DMS79 (cell line): ENCODE results near the gene RTN4R.

Source experiments
- DNase-seq: peaks from one replicate; lab custom pipeline; 2025; lab: John Stamatoyannopoulos, UW

The RTN4R gene

DNA sequence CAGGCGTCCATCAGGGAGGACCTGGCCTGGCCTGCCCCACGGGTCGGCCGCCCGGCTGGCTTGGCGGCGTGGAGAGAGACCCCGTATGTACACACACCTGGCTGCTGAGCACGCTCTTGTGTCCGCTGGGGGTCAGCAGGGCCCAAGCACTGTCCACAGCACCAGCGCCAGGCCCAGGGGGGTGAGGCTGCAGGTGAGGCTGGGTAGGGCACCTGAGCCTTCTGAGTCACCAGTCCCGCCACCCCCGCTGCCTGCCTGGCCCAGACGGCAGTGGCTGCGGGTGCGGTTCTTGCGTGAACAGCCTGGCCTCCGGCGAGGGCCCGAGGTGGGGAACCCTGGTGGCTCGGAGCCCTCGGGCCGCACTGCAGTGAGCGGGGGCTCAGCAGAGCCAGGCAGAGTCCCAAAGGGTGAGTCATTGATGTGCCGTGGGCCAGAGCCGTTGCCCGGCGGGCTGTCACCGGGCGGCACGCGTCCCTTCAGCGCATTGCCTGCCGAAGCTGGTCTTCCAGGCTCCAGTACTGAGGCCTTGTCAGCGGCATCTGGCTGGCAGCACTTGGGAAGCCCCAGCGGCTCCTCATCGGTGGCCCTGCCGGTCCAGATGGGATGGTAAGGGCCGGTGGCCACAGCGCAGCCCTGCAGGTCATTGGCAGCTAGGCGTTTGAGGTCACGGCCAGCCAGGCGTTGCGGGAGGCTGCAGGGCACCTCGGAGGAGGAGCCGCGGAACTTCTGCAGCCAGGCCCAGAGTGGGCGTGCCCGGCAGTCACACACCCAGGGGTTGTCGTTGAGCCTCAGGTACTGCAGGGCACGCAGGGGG lies 26.3 kb downstream of the RTN4R start:
- DNase-seq: no peak

- DNase-seq: no peak
Observed at GRCh38 chr22:20240900-20241299, 27.2 kb downstream of the RTN4R start.

- DNase-seq: no peak
Observed at GRCh38 chr22:20240447-20240764, 27.7 kb downstream of the RTN4R start.

GRCh38 chr22:20239676-20240446 lies 28.3 kb downstream of the RTN4R start:
- no peak for DNase-seq

- DNase-seq: no peak
Observed at GRCh38 chr22:20238901-20239675, 29.0 kb downstream of the RTN4R start.

GRCh38 chr22:20238536-20238900 lies 29.6 kb downstream of the RTN4R start:
- no peak for DNase-seq

DNA sequence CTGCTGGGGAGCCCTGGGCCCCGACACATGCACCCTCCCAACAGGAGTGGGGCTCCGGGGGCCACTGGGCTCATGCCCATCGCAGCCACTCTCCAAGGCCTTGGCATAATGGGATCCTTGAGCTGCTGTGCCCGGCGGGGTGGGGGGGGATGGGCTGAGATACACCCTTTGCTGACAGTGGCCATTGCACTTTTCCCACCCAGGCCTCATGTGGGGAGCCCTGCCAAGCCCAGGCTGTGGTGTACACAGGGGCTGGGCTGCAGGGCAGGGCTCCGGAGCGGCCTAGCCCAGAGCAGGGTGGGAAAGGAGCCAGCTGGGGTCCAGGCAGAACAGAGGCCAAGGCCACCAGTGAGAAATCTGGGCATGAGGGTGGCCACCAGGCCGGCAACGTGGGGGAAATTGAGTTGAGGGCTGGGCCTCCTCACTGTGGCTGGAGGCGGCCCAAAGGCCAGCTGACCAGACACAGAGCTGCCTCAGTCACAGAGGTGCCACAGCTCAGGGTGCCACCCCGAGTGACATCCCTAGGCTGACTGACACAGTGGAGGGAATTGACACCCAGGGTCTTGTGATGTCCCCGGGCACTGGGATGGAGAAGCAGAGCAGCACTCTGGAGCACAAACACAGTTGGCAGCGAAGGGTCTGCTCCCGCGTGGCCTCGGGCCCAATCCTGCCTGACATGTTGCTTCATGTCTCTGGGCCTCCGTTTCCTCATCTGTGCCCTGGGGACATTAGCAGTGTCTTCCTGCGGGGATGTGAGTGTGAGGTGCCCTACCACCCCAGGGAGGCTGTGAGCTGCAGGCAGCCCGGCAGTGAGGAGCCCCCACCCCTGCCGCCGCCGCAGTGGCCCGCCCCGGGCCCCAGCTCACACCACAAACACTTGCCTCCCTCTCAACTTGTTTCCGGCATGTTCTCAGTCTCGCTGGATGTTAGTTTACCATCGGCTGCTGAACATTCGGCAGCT lies 30.4 kb downstream of the RTN4R start:
- DNase-seq: no peak

DNA sequence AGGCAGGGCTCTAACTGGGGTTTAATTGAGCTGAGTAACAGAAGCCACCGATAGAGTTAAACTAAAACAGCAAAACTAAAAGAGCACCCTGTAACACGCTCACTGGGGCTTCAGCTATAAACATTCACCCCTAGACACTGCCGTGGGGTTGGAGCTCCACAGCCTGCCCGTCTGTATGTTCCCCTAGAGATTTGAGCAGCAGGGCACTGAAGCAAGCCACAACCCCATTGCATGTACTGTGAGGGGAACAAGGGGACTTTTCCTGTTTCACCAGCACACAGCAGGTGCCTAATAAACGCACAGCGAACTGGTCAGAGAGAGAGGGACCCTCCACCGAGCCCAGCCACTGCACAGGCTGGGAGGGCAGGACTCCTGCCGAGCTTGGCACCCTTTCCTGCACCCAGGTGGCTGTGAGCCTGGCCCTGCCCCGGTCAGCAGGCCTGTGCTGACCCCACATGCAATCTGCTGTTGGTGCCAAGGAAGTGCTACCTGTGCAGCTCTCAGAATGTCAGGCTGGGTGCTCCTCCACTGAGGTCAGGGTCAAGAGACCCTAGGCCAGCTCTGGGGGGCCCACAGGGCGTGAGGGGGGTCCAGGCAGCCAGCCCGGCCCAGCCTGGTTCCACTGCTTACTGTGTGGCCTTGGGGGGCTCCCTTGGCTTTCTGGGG lies 31.9 kb downstream of the RTN4R start:
- no peak for DNase-seq

- no peak for DNase-seq
Observed at GRCh38 chr22:20235389-20235991, 32.6 kb downstream of the RTN4R start.

DNA sequence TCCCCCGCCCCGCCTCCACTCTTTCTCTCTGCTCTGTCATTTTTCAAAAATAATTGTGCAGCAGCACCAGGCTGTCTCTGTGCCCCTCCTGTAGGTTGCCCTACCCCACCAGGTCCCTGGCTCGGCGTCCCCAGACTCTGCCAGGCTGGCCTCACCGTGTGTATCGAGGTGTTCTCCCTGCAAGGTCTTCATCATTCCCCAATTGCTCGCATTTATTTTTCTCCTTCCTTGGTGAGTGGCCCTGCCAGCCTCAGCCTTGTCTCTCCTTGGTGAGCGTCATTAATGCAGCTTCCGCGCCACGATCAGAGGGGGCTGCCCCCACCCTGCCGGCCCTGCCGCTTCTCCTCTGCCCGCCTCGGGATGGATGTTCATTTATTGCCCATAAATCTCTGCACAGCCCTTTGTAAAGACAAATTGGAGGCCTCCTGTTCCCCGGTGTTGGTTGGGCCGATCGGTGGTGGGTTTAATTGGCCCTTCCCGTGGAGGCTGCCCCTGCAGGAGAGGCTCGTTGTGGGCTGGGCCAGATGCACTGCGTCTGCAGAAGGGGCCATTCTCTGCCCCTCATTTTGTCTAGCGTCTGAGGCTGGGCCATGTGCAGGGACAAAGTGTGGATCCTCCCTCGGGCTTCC lies 33.2 kb downstream of the RTN4R start:
- no peak for DNase-seq

DNA sequence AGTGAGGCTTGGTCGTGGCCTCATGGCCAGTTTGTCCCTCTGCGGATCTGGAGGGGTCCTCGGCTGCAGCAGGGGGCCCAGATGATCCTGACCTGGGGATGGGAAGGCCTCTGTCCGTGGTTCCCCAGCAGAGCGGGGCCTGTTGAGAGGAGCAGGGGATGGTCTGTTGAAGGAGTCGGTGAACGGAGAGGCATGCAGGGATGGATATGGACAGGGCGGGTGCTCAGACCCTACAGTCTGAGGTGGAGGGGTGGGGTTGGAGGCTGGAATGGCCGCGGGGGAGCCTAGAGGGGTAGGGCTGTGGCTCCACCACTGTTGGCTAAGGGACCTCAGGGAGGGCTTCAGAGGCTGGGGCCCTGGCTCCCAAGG lies 33.8 kb downstream of the RTN4R start:
- DNase-seq: no peak

GRCh38 chr22:20233351-20234313 lies 34.5 kb downstream of the RTN4R start:
- DNase-seq: no peak

GRCh38 chr22:20232781-20233180 lies 35.3 kb downstream of the RTN4R start:
- DNase-seq: no peak

DNA sequence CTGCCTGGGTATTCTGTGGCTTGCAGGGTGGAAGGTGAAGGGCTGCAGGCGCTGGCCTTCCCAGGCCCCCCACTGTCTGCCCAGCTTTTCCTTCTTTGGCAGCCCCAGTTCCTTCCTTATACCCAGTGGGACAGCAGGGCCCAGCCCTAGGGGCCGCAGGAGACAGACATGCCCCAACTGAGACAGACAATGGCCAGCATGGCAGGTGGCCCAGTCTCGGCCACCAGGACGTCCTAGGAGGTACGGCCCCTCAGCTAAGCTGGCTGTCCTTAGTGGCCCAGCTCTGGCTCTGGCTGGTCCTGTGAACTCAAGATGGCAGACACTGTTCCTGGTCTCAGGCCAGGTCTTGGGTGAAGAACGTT lies 35.9 kb downstream of the RTN4R start:
- no peak for DNase-seq

DNA sequence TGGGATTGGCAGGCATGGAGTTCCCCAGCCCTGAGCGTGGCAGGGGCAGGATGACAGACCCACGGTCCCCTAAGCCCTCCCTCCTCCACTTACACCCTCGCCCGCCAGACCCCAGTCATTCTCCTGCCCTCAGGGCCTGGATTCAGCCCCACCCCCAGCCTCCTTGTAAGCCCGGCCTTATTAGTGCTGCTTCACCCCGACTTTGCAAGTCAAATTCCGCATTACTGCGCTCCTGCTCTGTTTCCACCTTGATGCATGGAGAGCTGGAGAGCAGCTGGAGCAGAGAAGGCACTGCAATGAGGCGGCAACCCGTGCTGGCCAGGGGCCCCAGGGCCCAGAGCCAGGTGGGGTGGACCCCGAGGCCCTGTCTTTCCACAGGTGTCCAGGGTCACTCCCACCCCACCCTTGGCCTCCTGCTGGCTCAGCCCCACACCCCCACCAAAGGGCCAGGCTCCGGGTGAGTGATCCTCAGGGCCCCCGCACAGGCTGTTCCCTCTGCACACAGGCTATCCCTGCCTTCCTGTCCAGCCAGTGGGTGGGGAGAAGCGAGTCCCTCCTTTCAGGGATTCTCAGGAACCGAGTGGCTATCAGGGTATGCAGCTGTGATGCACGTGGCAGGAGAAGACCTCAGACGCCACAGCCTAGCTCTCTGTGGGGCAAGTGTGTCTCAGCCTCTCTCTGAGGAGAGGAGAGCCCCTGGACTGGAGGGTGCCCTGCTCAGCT lies 36.4 kb downstream of the RTN4R start:
- DNase-seq: no peak

- no peak for DNase-seq
Observed at GRCh38 chr22:20230777-20231420, 37.2 kb downstream of the RTN4R start.

- DNase-seq: peak; percentile 58
Observed at GRCh38 chr22:20229916-20230775, 38.0 kb downstream of the RTN4R start.
